HCT116 (cell line): ENCODE results near the gene GPD1L.

Experiments
- CEBPB ChIP-seq: IDR thresholded peaks from 2 replicates; pipeline ENCODE4 v1.6.1; 2012; ENCODE audit warnings: low read depth
- POLR2A ChIP-seq: IDR thresholded peaks from 2 replicates; pipeline ENCODE4 v1.7.0; 2011; ENCODE audit warnings: borderline replicate concordance; ENCODE audit not compliant: insufficient read depth, insufficient read length; ENCODE audit errors: extremely low read depth
- POLR2AphosphoS5 ChIP-seq: IDR thresholded peaks from 2 replicates; pipeline ENCODE4 v1.6.1; 2011; ENCODE audit warnings: mild to moderate bottlenecking, low read depth, low read length, moderate library complexity
- YY1 ChIP-seq: IDR thresholded peaks from 2 replicates; pipeline ENCODE4 v1.6.1; 2011; ENCODE audit warnings: low read length, low read depth, moderate library complexity, mild to moderate bottlenecking; ENCODE audit not compliant: insufficient replicate concordance; ENCODE audit errors: extremely low read depth
- ZFX ChIP-seq: fragments of 450-650 bp; IDR thresholded peaks from 2 replicates; pipeline ENCODE4 v1.6.1; 2017
- TF ChIP-seq, protein P1 (sequence below), 3 experiments: fragments of 200-600 bp in 1 of 3; sonication (generic) in 1 of 3; IDR thresholded peaks in 2 of 3; conservative IDR thresholded peaks in 1 of 3; 2 replicates each; pipeline ENCODE4 v1.5.1; 2012 to 2017; ENCODE audit warnings: low read depth in 2 of 3, low read length in 2 of 3, antibody characterized with exemption in 1 of 3, borderline replicate concordance in 1 of 3, control low read depth in 1 of 3, mild to moderate bottlenecking in 1 of 3, mixed read lengths in 1 of 3, mixed run types in 1 of 3, moderate library complexity in 1 of 3; ENCODE audit not compliant: insufficient read depth in 1 of 3

DNA sequence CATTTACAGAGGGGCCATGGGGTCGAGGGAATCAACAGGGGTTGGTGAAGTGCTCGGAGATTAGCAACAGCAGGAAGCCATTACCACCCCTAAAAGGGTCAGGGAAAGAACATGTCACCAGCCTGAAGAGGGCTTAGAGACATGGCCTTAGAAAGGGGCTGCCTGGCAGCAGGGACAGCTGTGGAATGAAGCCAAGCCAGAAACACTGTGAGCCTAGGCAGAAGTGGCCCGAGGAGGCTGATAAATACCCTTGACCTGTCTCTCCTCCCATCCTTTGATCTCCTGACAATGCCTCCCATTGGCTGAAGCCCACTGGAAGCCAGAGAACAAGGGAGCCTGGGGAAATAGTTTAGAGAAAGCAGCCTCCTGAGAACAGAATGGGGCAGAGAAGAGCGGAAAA, 31.4 kb downstream of the GPD1L start:
- TF ChIP-seq, protein P1, sequence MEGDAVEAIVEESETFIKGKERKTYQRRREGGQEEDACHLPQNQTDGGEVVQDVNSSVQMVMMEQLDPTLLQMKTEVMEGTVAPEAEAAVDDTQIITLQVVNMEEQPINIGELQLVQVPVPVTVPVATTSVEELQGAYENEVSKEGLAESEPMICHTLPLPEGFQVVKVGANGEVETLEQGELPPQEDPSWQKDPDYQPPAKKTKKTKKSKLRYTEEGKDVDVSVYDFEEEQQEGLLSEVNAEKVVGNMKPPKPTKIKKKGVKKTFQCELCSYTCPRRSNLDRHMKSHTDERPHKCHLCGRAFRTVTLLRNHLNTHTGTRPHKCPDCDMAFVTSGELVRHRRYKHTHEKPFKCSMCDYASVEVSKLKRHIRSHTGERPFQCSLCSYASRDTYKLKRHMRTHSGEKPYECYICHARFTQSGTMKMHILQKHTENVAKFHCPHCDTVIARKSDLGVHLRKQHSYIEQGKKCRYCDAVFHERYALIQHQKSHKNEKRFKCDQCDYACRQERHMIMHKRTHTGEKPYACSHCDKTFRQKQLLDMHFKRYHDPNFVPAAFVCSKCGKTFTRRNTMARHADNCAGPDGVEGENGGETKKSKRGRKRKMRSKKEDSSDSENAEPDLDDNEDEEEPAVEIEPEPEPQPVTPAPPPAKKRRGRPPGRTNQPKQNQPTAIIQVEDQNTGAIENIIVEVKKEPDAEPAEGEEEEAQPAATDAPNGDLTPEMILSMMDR (IDR thresholded peaks at IDR 0.05 in 2 of 3, conservative IDR thresholded peaks at IDR 0.05 in 1 of 3; ENCODE audit: borderline replicate concordance in 1 of 3, insufficient read depth in 1 of 3, low read depth in 2 of 3, low read length in 2 of 3) = no peak
- TF ChIP-seq CEBPB = no peak
- no peak for TF ChIP-seq ZFX
- no peak for TF ChIP-seq YY1
- TF ChIP-seq POLR2AphosphoS5 = no peak
- no peak for TF ChIP-seq POLR2A
